Mesothelial cell of epicardium (in vitro differentiated cells): Measurements from ENCODE around the gene NFATC2. TPM values are rescaled to one million over a fixed set of nuclear protein-coding genes. Genes with fewer than 3 reads are reported as not detected.

Experiments used
- DNase-seq, 2 experiments: peaks; one replicate each; pipeline ENCODE4 v3.0.0; 2021; ENCODE audit warnings: low spot score in 2 of 2; ENCODE audit not compliant: unreplicated experiment in 2 of 2
- H3K27ac Mint-ChIP-seq: 2 replicates; pipeline ENCODE4 v1.8.0; 2021; ENCODE audit warnings: mixed read lengths
- H3K27me3 Mint-ChIP-seq: 2 replicates; pipeline ENCODE4 v1.8.0; 2021; ENCODE audit warnings: low read depth, mixed read lengths
- H3K36me3 Mint-ChIP-seq: 2 replicates; pipeline ENCODE4 v1.8.0; 2021; ENCODE audit warnings: mixed read lengths
- H3K4me1 Mint-ChIP-seq: 2 replicates; pipeline ENCODE4 v1.8.0; 2021; ENCODE audit warnings: mixed read lengths
- H3K4me3 Mint-ChIP-seq: 2 replicates; pipeline ENCODE4 v1.8.0; 2021; ENCODE audit warnings: mild to moderate bottlenecking, moderate library complexity, mixed read lengths
- H3K9me3 Mint-ChIP-seq: 2 replicates; pipeline ENCODE4 v1.8.0; 2021; ENCODE audit warnings: mixed read lengths
- total RNA-seq: library from RNA; stranded (reverse); gene quantifications from 3 replicates; pipeline ENCODE4 v1.2.1, GENCODE V29; 2021
- TF ChIP-seq, protein P1 (sequence below): fragments of 200-600 bp; sonication (generic); IDR thresholded peaks from one replicate; pipeline ENCODE4 v1.5.0; 2021; ENCODE audit warnings: antibody characterized with exemption; ENCODE audit not compliant: unreplicated experiment

The NFATC2 gene
- total RNA-seq, 1 donor from 2014 or later = 14.0 TPM

DNA sequence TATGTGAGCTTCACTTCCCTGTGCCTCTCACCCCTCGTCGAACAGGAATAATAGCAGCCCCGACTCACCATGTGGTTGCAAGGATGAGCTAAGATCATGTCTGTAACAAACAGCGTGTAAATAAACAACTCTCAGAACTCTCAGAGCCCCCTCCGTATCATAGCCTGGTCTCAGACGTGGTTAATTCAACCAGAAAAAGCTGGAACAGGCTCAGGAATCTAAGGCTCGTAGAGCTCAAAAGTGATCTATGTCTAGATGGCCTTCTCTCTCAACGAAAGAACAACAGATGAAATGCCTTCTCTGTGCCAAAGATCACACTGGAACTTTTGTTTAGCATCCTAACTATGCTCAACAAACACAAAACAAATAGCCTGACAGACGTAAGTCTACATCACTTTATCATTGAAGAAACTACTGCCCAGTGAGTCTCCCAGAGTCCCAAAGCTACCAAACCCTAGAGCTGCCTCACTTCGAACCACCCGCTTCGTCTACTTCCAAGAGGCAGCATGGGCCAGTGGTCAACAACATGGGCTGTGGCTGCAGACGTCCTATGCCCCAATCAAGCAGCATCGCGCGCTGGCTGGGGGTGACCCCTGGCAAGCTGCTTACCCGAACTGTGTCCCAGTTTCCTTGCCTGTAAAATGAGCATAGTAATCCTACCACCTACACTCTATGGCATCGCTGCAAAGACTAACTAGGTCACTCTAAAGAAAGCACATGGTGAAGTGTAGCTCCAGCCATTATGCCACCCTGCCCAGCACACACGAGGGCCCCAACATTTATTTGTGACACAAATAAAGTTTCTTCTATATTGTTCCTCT lies 35.1 kb downstream of the NFATC2 start:
- no peak for DNase-seq
- peaks cover 55% of the 10 kb centered on the region for H3K4me1 Mint-ChIP-seq
- H3K9me3 Mint-ChIP-seq = no peaks in the 10 kb centered on the region
- peaks cover 11% of the 10 kb centered on the region for H3K36me3 Mint-ChIP-seq
- peak overlapping the region; percentile 89 for H3K27ac Mint-ChIP-seq
- no peaks in the 10 kb centered on the region for H3K27me3 Mint-ChIP-seq
- TF ChIP-seq, protein P1, sequence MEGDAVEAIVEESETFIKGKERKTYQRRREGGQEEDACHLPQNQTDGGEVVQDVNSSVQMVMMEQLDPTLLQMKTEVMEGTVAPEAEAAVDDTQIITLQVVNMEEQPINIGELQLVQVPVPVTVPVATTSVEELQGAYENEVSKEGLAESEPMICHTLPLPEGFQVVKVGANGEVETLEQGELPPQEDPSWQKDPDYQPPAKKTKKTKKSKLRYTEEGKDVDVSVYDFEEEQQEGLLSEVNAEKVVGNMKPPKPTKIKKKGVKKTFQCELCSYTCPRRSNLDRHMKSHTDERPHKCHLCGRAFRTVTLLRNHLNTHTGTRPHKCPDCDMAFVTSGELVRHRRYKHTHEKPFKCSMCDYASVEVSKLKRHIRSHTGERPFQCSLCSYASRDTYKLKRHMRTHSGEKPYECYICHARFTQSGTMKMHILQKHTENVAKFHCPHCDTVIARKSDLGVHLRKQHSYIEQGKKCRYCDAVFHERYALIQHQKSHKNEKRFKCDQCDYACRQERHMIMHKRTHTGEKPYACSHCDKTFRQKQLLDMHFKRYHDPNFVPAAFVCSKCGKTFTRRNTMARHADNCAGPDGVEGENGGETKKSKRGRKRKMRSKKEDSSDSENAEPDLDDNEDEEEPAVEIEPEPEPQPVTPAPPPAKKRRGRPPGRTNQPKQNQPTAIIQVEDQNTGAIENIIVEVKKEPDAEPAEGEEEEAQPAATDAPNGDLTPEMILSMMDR = no peak
- H3K4me3 Mint-ChIP-seq = no peak overlapping the region

DNA sequence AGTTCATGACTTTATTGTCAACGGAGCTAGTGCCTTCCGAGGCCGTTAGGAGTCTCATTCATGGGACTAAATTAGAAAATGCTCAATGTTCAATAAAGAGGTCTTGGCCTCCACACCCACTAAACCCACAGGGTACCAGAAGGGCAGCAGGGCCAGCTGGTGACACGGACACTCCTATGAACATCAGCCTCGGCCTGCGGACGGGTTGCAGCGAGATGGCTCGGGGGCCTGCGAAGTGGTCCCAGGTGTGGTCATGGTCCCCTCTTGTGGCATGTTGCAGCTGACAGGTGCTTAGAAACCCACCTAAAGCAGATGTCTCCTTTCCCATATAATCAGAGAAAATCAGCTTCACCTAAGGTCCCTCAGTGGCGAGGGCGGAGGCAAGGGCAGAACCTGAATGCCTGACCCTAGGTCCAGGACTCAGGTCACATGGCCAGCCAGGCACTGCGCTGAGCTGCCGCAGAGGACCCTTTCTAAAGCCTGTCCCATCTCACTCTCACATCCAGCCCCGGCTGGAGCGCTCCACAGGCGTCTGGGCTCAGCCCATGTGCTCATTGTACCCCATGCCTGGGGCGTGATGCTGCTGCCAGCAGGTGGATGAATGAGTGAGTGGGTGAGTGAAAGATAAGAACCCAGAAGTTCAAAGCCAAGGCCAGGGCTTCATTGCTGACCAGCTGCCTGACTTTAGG lies 35.8 kb downstream of the NFATC2 start:
- H3K9me3 Mint-ChIP-seq = no peaks in the 10 kb centered on the region
- H3K4me1 Mint-ChIP-seq = peaks cover 49% of the 10 kb centered on the region
- no peaks in the 10 kb centered on the region for H3K27me3 Mint-ChIP-seq
- H3K4me3 Mint-ChIP-seq = no peak overlapping the region
- TF ChIP-seq, protein P1 = no peak
- H3K27ac Mint-ChIP-seq = peak overlapping the region; percentile 89
- peaks cover 5% of the 10 kb centered on the region for H3K36me3 Mint-ChIP-seq
- DNase-seq = no peak

DNA sequence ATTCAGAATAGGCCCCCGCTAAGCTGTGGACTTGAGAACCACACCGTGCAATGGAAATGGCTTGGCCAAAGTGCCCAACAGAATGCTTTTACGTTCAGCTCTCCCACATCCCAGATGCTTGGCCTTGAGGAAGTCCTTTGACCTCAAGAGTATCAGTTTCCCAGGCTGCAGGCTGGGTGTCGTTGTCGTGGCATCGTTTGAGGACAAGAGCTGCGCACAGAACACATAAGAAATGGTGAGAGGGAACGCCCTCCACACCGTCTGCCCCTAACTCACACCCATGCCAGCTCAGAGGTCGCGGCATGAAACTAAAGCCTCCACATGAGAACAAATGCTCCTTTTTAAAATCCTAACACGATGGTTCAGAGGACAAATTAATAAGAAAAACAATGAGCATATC lies 37.0 kb downstream of the NFATC2 start:
- Mint-ChIP-seq H3K4me3 (no peak overlapping the region), H3K36me3 (peaks cover 2% of the 10 kb centered on the region), H3K9me3 (no peaks in the 10 kb centered on the region), H3K27me3 (no peaks in the 10 kb centered on the region), H3K4me1 (peaks cover 46% of the 10 kb centered on the region), H3K27ac (no peak overlapping the region)
- no peak for DNase-seq
- TF ChIP-seq, protein P1 = no peak

DNA sequence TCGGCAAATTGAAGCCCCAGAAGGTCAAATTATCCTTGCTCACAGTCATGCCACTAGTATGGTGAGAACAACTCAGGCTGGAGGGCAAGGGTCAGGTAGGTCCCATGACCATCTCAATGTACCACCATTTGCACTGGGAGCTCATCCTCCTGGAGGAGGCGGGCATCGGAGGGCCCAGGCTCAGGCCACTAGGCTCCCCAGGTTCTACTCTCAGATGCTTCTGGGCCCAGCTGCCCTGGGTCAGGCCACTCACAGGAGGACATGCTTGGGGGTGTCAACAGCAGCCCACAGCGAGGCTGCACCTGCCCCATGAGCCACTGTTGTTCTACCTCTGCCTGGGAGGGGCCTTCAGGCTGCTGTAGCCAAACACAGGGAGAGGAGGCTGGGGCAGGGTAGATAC lies 39.1 kb downstream of the NFATC2 start:
- H3K4me1 Mint-ChIP-seq = peaks cover 32% of the 10 kb centered on the region
- H3K27me3 Mint-ChIP-seq = no peaks in the 10 kb centered on the region
- DNase-seq = no peak
- H3K9me3 Mint-ChIP-seq = no peaks in the 10 kb centered on the region
- H3K36me3 Mint-ChIP-seq = peaks cover 6% of the 10 kb centered on the region
- TF ChIP-seq, protein P1 = no peak
- no peak overlapping the region for H3K27ac Mint-ChIP-seq
- H3K4me3 Mint-ChIP-seq = no peak overlapping the region

DNA sequence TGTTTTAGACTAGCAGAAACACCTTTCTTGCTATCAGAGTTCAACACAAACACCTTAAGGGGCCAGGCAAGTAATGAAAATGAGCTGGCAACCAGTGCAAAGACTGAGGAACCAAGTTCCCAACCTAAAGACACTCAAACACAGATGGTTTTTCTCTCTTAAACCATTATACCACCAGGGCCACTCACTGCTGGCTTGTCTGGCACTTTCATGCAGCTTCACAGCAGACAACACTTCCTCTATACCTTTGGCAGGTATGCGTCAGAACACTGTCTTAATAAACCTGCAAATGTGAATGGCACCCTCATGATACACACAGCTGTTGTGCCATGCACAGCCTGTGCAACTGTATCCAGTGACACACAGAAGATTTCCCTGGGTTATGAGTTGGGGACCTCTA lies 41.6 kb downstream of the NFATC2 start:
- no peak for DNase-seq
- Mint-ChIP-seq H3K4me3 (no peak overlapping the region), H3K27me3 (no peaks in the 10 kb centered on the region), H3K27ac (no peak overlapping the region), H3K4me1 (peaks cover 40% of the 10 kb centered on the region), H3K36me3 (peaks cover 8% of the 10 kb centered on the region), H3K9me3 (no peaks in the 10 kb centered on the region)
- TF ChIP-seq, protein P1 = no peak
